ENCODE data around the gene FILIP1.

FILIP1 gene

DNA sequence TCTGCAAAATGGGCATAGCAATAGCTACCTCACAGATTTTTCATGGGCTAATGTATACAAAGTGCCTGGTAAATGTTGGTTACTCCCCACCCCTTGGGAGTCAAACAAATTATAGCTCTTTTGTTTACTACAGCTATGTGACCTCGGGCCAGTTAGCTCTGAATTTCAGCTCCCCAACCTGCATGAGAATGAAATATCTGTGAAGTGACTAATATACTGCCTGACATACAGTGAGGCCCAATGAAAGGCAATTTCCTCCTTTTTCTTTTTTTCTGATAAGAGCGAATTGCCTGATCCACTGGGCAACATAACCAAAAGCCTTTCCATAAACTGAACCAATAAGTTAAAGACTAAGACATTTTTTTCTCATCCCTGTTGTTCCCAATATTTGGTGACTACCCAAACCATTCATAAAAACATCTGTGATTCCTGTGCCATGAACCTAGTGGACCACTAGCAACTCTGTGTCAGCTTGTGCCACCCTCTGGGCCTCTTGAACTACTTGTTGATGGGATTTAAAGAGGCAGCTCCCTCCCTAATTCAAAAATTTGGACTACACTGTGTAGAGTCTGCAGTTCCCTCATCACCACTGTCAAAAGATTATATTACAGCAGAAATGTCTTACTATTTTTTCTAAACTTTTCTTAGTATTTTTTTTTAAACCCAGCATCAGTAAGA is 117.1 kb downstream of the FILIP1 start:
- H3K4me1 Mint-ChIP-seq: no peaks in the 10 kb centered on the region
- no peaks in the 10 kb centered on the region for H3K36me3 Mint-ChIP-seq (ENCODE audit: insufficient read depth)
- H3K27ac Mint-ChIP-seq (ENCODE audit: low read depth): no peak overlapping the region
- no peak for ATAC-seq (replicated peaks; ENCODE audit: extremely low read depth, poor library complexity, severe bottlenecking)
- H3K9me3 Mint-ChIP-seq: peaks cover 5% of the 10 kb centered on the region
- no peaks in the 10 kb centered on the region for H3K27me3 Mint-ChIP-seq
- DNase-seq (ENCODE audit: low spot score in 2 of 2): no peak
- no peak overlapping the region for H3K4me3 Mint-ChIP-seq

DNA sequence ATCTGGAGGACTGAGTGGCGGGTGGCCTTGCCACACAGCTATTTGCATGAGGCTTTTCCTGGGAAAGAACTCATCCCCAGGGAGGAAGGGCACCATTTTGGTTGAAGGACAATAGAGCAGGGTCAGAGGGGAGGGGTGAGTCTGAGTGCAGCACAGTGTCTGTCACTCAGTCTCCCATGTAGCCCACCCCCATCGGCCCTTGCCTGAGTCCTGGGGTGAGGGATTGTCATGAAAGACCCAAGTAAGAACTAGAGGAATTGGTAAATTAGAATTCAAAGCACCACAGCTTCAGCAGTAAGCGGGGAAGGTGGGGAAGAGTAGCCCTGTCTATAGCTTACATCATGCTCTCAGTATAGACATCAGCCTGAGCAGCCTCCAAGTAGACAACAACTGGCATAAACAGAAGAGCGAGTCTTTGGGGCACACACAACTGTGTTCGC is 118.6 kb downstream of the FILIP1 start:
- no peak for ATAC-seq (replicated peaks; ENCODE audit: extremely low read depth, poor library complexity, severe bottlenecking)
- no peak overlapping the region for H3K4me3 Mint-ChIP-seq
- DNase-seq (ENCODE audit: low spot score in 2 of 2): no peak
- no peak overlapping the region for H3K27ac Mint-ChIP-seq (ENCODE audit: low read depth)
- H3K9me3 Mint-ChIP-seq: peaks cover 5% of the 10 kb centered on the region
- H3K27me3 Mint-ChIP-seq: no peaks in the 10 kb centered on the region
- H3K36me3 Mint-ChIP-seq (ENCODE audit: insufficient read depth): peaks cover 2% of the 10 kb centered on the region
- no peaks in the 10 kb centered on the region for H3K4me1 Mint-ChIP-seq

DNA sequence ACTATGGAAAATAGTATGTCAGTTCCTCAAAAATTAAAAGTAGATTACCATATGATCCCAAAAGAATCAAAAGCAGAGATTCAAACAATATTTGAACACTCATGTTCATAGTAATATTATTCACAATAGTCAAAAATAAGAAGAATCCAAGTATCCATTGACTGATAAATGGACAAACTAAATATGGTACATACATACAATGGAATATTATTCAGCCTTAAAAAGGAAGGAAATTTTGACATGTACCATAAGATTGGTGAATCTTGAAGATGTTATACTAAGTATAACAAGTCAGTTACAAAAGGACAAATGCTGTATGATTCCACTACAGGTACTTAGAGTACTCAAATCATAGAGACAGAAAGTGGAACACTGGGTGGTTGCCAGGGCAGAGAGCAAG is 120.7 kb downstream of the FILIP1 start:
- H3K4me3 Mint-ChIP-seq: no peak overlapping the region
- peaks cover 2% of the 10 kb centered on the region for H3K36me3 Mint-ChIP-seq (ENCODE audit: insufficient read depth)
- no peak for DNase-seq (ENCODE audit: low spot score in 2 of 2)
- no peak overlapping the region for H3K27ac Mint-ChIP-seq (ENCODE audit: low read depth)
- no peaks in the 10 kb centered on the region for H3K27me3 Mint-ChIP-seq
- no peak for ATAC-seq (replicated peaks; ENCODE audit: extremely low read depth, poor library complexity, severe bottlenecking)
- peaks cover 5% of the 10 kb centered on the region for H3K9me3 Mint-ChIP-seq
- no peaks in the 10 kb centered on the region for H3K4me1 Mint-ChIP-seq

DNA sequence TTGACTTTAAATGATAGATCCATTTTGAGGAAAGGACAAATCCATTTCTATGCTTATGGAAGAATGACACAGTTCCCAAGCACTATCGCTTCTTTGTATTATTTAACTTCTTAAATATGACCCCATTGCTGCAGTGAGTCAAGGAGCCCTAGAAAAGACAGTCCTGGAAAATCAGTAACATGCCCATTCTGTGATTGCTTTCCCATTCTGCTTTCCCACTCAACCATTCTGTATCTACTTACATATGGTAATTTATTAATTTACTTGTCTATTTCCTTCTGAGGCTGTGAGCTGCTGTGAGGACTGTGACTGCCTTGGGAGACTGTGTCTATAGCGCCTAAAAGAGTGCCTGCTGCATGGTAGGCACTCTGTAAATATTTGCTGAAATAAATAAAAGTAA is 123.6 kb downstream of the FILIP1 start:
- Mint-ChIP-seq H3K4me3 (no peak overlapping the region), H3K36me3 (ENCODE audit: insufficient read depth) (peaks cover 2% of the 10 kb centered on the region), H3K27me3 (no peaks in the 10 kb centered on the region), H3K4me1 (no peaks in the 10 kb centered on the region), H3K9me3 (peaks cover 5% of the 10 kb centered on the region), H3K27ac (ENCODE audit: low read depth) (no peak overlapping the region)
- ATAC-seq (replicated peaks; ENCODE audit: extremely low read depth, poor library complexity, severe bottlenecking) (no peak), DNase-seq (ENCODE audit: low spot score in 2 of 2) (no peak)

DNA sequence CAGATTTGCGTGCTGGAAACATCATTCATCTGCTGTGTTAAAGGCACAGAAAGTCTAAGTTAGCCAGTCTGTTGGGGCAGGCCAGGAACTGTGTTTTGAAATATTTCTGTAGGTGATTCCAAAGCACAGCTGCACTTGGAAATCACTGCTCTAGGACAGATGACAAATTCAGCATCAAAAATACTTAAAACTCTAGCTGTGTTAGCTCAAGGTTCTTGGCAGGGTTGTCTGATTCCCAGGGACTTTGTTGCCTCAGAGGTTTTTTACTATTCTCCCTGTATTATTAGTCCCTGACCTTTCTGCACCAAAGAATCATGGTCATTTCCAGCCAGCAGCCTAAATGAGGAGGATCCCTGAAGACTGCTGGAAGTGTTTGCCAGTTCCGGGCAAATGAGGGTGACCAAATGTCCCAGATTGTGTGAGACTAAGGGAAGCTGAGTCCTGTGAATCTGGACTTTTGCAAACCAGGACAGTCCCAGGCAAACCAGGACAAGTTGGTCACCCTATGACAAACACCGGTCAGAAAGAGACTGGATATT is 124.7 kb downstream of the FILIP1 start:
- Mint-ChIP-seq H3K9me3 (peaks cover 5% of the 10 kb centered on the region), H3K27ac (ENCODE audit: low read depth) (no peak overlapping the region), H3K27me3 (no peaks in the 10 kb centered on the region), H3K4me1 (no peaks in the 10 kb centered on the region), H3K4me3 (no peak overlapping the region), H3K36me3 (ENCODE audit: insufficient read depth) (peaks cover 2% of the 10 kb centered on the region)
- DNase-seq (ENCODE audit: low spot score in 2 of 2) (no peak), ATAC-seq (replicated peaks; ENCODE audit: extremely low read depth, poor library complexity, severe bottlenecking) (no peak)

DNA sequence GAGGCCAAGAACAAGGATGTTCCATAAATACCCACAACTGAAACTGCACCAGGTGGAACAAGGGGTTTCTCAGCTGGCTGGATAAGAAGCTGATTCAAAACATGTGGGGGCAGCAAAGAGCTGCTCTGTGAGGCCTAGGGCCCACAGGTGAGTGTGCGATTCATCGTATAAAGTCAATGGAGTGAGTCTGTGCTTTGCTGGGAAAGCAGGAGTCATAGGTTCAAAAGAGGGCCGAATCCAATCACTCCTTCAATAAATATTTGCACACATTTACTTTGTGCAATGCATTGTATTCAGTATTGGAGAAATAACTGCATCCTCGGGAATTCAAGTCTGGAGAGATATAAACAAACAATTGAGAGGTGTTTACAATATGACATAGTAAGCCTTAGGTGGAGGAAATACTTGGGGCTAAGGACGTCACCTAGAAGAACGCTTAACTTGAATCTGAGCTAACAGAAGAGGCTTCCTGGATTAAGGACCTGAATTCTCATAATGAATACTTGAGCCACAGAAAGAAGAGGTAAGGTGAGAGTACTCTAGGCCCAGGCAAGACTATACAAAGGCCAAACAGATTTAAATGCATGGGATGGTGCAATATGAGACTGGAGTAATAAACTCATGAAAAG is 125.3 kb downstream of the FILIP1 start:
- peaks cover 5% of the 10 kb centered on the region for H3K9me3 Mint-ChIP-seq
- ATAC-seq (replicated peaks; ENCODE audit: extremely low read depth, poor library complexity, severe bottlenecking): no peak
- H3K4me1 Mint-ChIP-seq: no peaks in the 10 kb centered on the region
- peaks cover 2% of the 10 kb centered on the region for H3K36me3 Mint-ChIP-seq (ENCODE audit: insufficient read depth)
- no peaks in the 10 kb centered on the region for H3K27me3 Mint-ChIP-seq
- H3K4me3 Mint-ChIP-seq: no peak overlapping the region
- no peak overlapping the region for H3K27ac Mint-ChIP-seq (ENCODE audit: low read depth)
- no peak for DNase-seq (ENCODE audit: low spot score in 2 of 2)

DNA sequence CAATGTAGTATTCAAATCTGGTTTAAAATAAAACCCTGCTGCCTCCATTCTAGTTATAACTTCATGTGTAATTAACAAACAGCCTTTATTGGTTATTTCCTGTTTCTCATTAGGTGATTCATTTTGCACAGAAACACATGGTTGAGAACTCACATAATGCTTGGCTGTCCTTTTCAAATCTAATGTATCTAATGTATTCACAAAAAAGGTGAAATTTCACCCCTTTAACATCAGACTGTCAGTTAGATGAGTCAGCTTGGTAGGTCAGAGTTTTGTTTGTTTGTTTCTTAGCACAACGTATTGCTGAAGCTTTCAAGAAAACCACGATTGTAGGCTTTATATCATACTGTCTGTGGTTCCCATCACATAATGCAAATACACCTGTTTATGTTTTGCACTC is 130.3 kb downstream of the FILIP1 start:
- Mint-ChIP-seq H3K36me3 (ENCODE audit: insufficient read depth) (no peaks in the 10 kb centered on the region), H3K27me3 (peaks cover 14% of the 10 kb centered on the region), H3K9me3 (no peaks in the 10 kb centered on the region), H3K4me3 (no peak overlapping the region), H3K27ac (ENCODE audit: low read depth) (no peak overlapping the region), H3K4me1 (no peaks in the 10 kb centered on the region)
- no peak for DNase-seq (ENCODE audit: low spot score in 2 of 2)
- no peak for ATAC-seq (replicated peaks; ENCODE audit: extremely low read depth, poor library complexity, severe bottlenecking)

DNA sequence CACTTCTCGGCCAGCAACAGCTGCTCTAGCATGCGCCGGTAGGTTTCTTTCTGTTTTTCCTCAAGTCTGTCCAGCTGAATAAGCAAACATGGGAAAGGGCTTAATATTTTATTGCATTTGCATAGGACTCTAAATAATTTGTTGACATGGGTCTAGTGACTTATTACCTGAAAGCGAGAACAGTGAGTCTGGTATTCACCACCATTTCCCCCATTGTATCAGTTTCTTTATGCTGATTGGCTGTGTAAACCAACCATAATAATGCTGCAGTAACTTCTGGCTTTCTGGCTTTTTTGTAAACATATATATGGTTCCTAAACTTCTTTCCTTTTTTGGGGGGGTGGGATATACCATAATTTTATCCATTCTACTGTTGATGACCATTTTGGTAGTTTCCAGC is 140.0 kb downstream of the FILIP1 start:
- peaks cover 36% of the 10 kb centered on the region for H3K27me3 Mint-ChIP-seq
- no peak for DNase-seq (ENCODE audit: low spot score in 2 of 2)
- H3K4me3 Mint-ChIP-seq: no peak overlapping the region
- H3K4me1 Mint-ChIP-seq: no peaks in the 10 kb centered on the region
- H3K36me3 Mint-ChIP-seq (ENCODE audit: insufficient read depth): no peaks in the 10 kb centered on the region
- H3K27ac Mint-ChIP-seq (ENCODE audit: low read depth): no peak overlapping the region
- ATAC-seq (replicated peaks; ENCODE audit: extremely low read depth, poor library complexity, severe bottlenecking): no peak
- no peaks in the 10 kb centered on the region for H3K9me3 Mint-ChIP-seq

DNA sequence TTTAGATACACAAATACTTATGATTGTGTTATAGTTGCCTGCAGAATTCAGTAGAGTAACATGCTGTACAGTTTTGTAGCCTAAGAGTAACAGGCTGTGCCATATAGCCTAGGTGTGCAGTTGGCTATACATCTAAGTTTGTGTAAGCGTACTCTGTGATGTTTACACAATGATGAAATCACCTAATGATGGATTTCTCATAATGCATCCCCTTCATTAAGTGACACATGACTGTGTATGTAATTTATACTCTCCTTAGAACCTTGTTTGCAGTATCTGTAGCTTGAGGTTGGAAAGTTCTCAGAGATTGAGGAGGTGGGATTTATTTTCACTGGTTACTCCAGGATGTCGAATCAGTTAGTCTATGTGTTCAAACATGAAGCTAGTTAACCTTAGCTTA is 142.0 kb downstream of the FILIP1 start:
- Mint-ChIP-seq H3K27me3 (peaks cover 39% of the 10 kb centered on the region), H3K4me1 (no peaks in the 10 kb centered on the region), H3K36me3 (ENCODE audit: insufficient read depth) (no peaks in the 10 kb centered on the region), H3K27ac (ENCODE audit: low read depth) (no peak overlapping the region), H3K9me3 (no peaks in the 10 kb centered on the region), H3K4me3 (no peak overlapping the region)
- ATAC-seq (replicated peaks; ENCODE audit: extremely low read depth, poor library complexity, severe bottlenecking) (no peak), DNase-seq (ENCODE audit: low spot score in 2 of 2) (no peak)

DNA sequence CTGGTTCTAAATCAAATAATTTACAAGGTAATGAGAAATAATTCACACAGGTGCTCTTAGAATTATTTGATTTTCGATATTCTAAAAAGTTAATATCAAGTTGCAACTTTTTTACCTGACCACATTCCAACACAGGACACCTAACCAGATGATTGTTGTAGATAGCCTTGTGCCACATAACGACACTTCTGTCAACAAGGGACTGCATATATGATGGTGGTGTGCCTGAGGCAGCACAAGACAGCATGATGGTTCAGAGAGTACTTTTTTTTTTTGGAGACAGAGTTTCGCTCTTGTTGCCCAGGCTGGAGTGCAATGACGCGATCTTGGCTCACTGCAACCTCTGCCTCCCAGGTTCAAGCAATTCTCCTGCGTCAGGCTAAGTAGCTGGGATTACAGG is 142.8 kb downstream of the FILIP1 start:
- Mint-ChIP-seq H3K27me3 (peaks cover 35% of the 10 kb centered on the region), H3K4me1 (no peaks in the 10 kb centered on the region), H3K4me3 (no peak overlapping the region), H3K9me3 (no peaks in the 10 kb centered on the region), H3K36me3 (ENCODE audit: insufficient read depth) (no peaks in the 10 kb centered on the region), H3K27ac (ENCODE audit: low read depth) (no peak overlapping the region)
- ATAC-seq (replicated peaks; ENCODE audit: extremely low read depth, poor library complexity, severe bottlenecking) (no peak), DNase-seq (ENCODE audit: low spot score in 2 of 2) (no peak)

DNA sequence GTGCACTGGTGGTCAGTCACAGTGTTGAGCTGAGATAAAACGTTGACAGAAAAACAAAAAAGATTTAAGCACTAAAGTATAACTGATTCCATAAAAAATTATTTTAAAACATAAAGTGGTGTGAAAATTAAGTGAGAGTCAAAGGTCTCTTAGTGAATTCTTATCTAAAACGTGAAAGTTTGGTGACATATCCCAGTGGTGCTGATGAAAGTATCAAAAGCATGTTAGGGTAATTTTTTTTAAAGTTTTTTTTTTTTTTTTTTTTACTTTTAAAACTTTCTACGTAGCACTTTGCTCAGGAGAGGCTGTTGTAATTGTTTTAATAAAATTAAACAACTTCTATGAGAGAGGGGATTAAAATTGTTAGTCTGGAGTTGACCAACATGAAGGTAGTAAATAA is 143.4 kb downstream of the FILIP1 start:
- DNase-seq (ENCODE audit: low spot score in 2 of 2): no peak
- peaks cover 31% of the 10 kb centered on the region for H3K27me3 Mint-ChIP-seq
- H3K9me3 Mint-ChIP-seq: no peaks in the 10 kb centered on the region

DNA sequence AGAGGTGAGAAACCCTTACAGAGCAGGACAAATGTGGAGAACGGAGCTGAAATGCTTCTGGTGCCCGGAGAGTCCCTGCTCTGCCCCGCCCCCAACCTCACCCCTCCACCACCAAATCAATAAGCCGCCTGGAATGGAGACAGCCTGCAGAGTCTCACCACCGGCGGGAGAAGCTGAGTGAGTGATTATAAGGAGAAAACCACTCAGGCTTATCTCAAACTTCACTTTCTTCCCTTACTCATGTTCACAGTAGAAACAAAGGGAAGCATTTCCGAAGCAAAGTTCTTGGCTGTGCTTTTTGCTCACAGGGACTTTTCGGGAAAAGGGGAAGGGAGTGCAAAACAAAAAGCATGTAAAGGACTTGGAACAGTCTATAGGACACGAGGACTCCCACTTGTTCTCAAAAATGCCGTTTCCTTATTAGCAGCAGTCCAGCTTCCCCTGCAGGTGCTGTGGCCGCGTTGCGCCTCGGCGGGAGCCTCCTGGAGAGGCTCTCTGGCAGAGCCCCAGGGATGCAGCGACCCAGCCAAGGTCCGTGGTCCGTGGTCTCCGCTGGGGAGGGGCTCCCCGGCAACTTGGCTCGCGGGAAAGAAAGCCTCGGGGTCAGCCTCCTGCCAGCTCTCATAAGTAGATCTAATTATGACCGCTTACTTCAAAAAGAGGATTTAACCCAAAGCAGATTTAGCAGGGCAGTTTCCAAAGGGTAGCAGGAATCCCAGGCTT is 144.2 kb downstream of the FILIP1 start:
- no peak overlapping the region for H3K4me3 Mint-ChIP-seq
- H3K9me3 Mint-ChIP-seq: no peaks in the 10 kb centered on the region
- H3K4me1 Mint-ChIP-seq: no peaks in the 10 kb centered on the region
- H3K36me3 Mint-ChIP-seq (ENCODE audit: insufficient read depth): no peaks in the 10 kb centered on the region
- ATAC-seq (replicated peaks; ENCODE audit: extremely low read depth, poor library complexity, severe bottlenecking) (no peak), DNase-seq (ENCODE audit: low spot score in 2 of 2) (no peak)
- H3K27ac Mint-ChIP-seq (ENCODE audit: low read depth): no peak overlapping the region
- H3K27me3 Mint-ChIP-seq: peaks cover 31% of the 10 kb centered on the region

More for the DNA sequence above, 143.4 kb downstream of the FILIP1 start:
- H3K4me3 Mint-ChIP-seq: no peak overlapping the region
- no peaks in the 10 kb centered on the region for H3K36me3 Mint-ChIP-seq (ENCODE audit: insufficient read depth)
- no peaks in the 10 kb centered on the region for H3K4me1 Mint-ChIP-seq
- no peak for ATAC-seq (replicated peaks; ENCODE audit: extremely low read depth, poor library complexity, severe bottlenecking)
- no peak overlapping the region for H3K27ac Mint-ChIP-seq (ENCODE audit: low read depth)

DNA sequence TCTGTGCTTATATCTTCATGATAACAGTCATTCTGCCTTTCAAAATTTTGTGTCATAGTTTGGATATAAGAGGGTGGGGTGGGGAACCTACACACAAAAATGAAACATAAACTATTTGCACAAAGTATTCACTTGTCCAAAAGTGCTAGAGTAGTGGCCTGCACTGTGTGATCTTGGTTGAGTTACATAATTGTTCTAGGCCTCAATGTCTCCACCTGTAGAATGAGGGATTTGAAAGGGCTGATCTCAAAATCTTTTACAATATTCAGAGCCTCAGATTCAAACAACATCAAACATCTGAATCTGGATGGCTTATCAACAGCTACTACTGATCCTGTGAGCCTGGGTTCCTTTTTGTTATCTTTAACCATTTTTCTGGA is 144.7 kb downstream of the FILIP1 start:
- H3K36me3 Mint-ChIP-seq (ENCODE audit: insufficient read depth): no peaks in the 10 kb centered on the region
- no peaks in the 10 kb centered on the region for H3K4me1 Mint-ChIP-seq
- DNase-seq (ENCODE audit: low spot score in 2 of 2): no peak
- H3K9me3 Mint-ChIP-seq: no peaks in the 10 kb centered on the region
- peaks cover 27% of the 10 kb centered on the region for H3K27me3 Mint-ChIP-seq
- no peak overlapping the region for H3K27ac Mint-ChIP-seq (ENCODE audit: low read depth)
- no peak for ATAC-seq (replicated peaks; ENCODE audit: extremely low read depth, poor library complexity, severe bottlenecking)
- no peak overlapping the region for H3K4me3 Mint-ChIP-seq
